ENCODE results near the gene CCDC187.

The CCDC187 gene

GRCh38 chr9:136232969-136233368 lies 70.9 kb downstream of the CCDC187 start:
- Histone ChIP-seq H3K27me3 (ENCODE audit: insufficient read depth, low read depth) (no peaks in the 10 kb centered on the region), H3K4me3 (IDR thresholded peaks at IDR 0.05; ENCODE audit: insufficient read depth, low read depth, low read length) (no peak overlapping the region), H3K4me1 (ENCODE audit: low read depth, poor library complexity, severe bottlenecking) (peaks cover 3% of the 10 kb centered on the region), H3K79me2 (ENCODE audit: insufficient read depth, low read depth) (peaks cover 4% of the 10 kb centered on the region; the same call in 1 of the 2 replicates), H4K20me1 (ENCODE audit: insufficient read depth) (no peaks in the 10 kb centered on the region), H2AFZ (ENCODE audit: low read depth) (no peak overlapping the region), H3K27ac (no peak overlapping the region), H3K9ac (no peak overlapping the region), H3K4me2 (no peak overlapping the region), H3K36me3 (ENCODE audit: insufficient read depth) (no peaks in the 10 kb centered on the region)
- TF ChIP-seq CTCF (conservative IDR thresholded peaks at IDR 0.05; ENCODE audit: low read depth, low read length): no peak

GRCh38 chr9:136231478-136232297 lies 72.2 kb downstream of the CCDC187 start:
- no peak overlapping the region for H3K4me3 ChIP-seq (IDR thresholded peaks at IDR 0.05; ENCODE audit: insufficient read depth, low read depth, low read length)
- no peaks in the 10 kb centered on the region for H3K27me3 ChIP-seq (ENCODE audit: insufficient read depth, low read depth)
- no peak overlapping the region for H2AFZ ChIP-seq (ENCODE audit: low read depth)
- no peaks in the 10 kb centered on the region for H3K79me2 ChIP-seq (ENCODE audit: insufficient read depth, low read depth)
- H4K20me1 ChIP-seq (ENCODE audit: insufficient read depth): no peaks in the 10 kb centered on the region
- no peaks in the 10 kb centered on the region for H3K4me1 ChIP-seq (ENCODE audit: low read depth, poor library complexity, severe bottlenecking)
- no peak for TF ChIP-seq CTCF (conservative IDR thresholded peaks at IDR 0.05; ENCODE audit: low read depth, low read length)
- H3K9ac ChIP-seq: no peak overlapping the region
- no peak overlapping the region for H3K27ac ChIP-seq
- H3K4me2 ChIP-seq: no peak overlapping the region
- no peaks in the 10 kb centered on the region for H3K36me3 ChIP-seq (ENCODE audit: insufficient read depth)

- Histone ChIP-seq H3K27me3 (ENCODE audit: insufficient read depth, low read depth) (no peaks in the 10 kb centered on the region), H3K4me3 (IDR thresholded peaks at IDR 0.05; ENCODE audit: insufficient read depth, low read depth, low read length) (no peak overlapping the region), H4K20me1 (ENCODE audit: insufficient read depth) (no peaks in the 10 kb centered on the region), H3K27ac (no peak overlapping the region), H3K36me3 (ENCODE audit: insufficient read depth) (no peaks in the 10 kb centered on the region), H3K79me2 (ENCODE audit: insufficient read depth, low read depth) (no peaks in the 10 kb centered on the region), H3K4me1 (ENCODE audit: low read depth, poor library complexity, severe bottlenecking) (no peaks in the 10 kb centered on the region), H3K9ac (no peak overlapping the region), H3K4me2 (no peak overlapping the region), H2AFZ (ENCODE audit: low read depth) (no peak overlapping the region)
- TF ChIP-seq CTCF (conservative IDR thresholded peaks at IDR 0.05; ENCODE audit: low read depth, low read length): no peak
Observed at GRCh38 chr9:136230773-136231172, 73.1 kb downstream of the CCDC187 start.

GRCh38 chr9:136230365-136230764 lies 73.5 kb downstream of the CCDC187 start:
- Histone ChIP-seq H3K27me3 (ENCODE audit: insufficient read depth, low read depth) (no peaks in the 10 kb centered on the region), H2AFZ (ENCODE audit: low read depth) (no peak overlapping the region), H3K4me2 (no peak overlapping the region), H3K36me3 (ENCODE audit: insufficient read depth) (no peaks in the 10 kb centered on the region), H4K20me1 (ENCODE audit: insufficient read depth) (no peaks in the 10 kb centered on the region), H3K9ac (no peak overlapping the region), H3K4me3 (IDR thresholded peaks at IDR 0.05; ENCODE audit: insufficient read depth, low read depth, low read length) (no peak overlapping the region), H3K27ac (no peak overlapping the region), H3K79me2 (ENCODE audit: insufficient read depth, low read depth) (no peaks in the 10 kb centered on the region), H3K4me1 (ENCODE audit: low read depth, poor library complexity, severe bottlenecking) (no peaks in the 10 kb centered on the region)
- no peak for TF ChIP-seq CTCF (conservative IDR thresholded peaks at IDR 0.05; ENCODE audit: low read depth, low read length)
